K562 (cell line): ENCODE data around the gene PSORS1C2. TPM values are rescaled to one million over a fixed set of nuclear protein-coding genes. Genes with fewer than 3 reads are reported as not detected.
"Not testable (repeated sequence)": the region's sequence is repeated elsewhere in the genome, so short reads cannot be mapped to it uniquely, and the experiment has no call there.

Source experiments
- ATAC-seq: fragments of 200-7000 bp; cut with Tn5 transposase; 3 replicates; pipeline ENCODE4 v1.9.1; 2020; ENCODE audit warnings: moderate library complexity
- BruUV-seq: library from RNA; stranded (reverse); fragments of 400-500 nt; replicated peaks from 2 replicates; lab custom pipeline; 2021; lab: Mats Ljungman, UMichigan
- CTCF ChIA-PET: fragments of 300-600 bp; formaldehyde crosslinking; extraction: SDS; loops from one replicate; lab custom pipeline; 2021; ENCODE audit warnings: low intra/inter-chr PET ratio; lab: Yijun Ruan, JAX
- POLR2A ChIA-PET: fragments of 300-600, 350-650 bp; sonication (Branson Sonifier 250); formaldehyde crosslinking; extraction: SDS; loops from one replicate; lab custom pipeline; 2021; ENCODE audit warnings: antibody characterized with exemption, inconsistent platforms; lab: Yijun Ruan, JAX
- DNase-seq, 4 experiments: peaks; one replicate each; pipeline versions ENCODE4 v3.0.0 to v3.0.0-alpha.2; 2011 to 2018; ENCODE audit warnings: low spot score in 3 of 4, mixed read lengths in 3 of 4; ENCODE audit errors: extremely low read depth in 1 of 4
- FAIRE-seq: peaks from 2 replicates; lab custom pipeline; 2011; peaks lifted over from hg19 to GRCh38; lab: Jason Lieb, UNC
- H2AFZ ChIP-seq: 2 replicates; pipeline ENCODE4 v1.6.0; 2011; ENCODE audit warnings: low read depth, low read length, control low read depth, inconsistent platforms
- H3K27ac ChIP-seq: fragments of 200-600 bp; 3 replicates; pipeline ENCODE4 v1.8.0; 2011; ENCODE audit warnings: low read depth, mild to moderate bottlenecking, control low read depth, inconsistent platforms, low read length, moderate library complexity, mixed read lengths; ENCODE audit errors: extremely low read depth
- H3K27me3 ChIP-seq, 2 experiments: fragments of 300-600 bp in 1 of 2; 2 replicates in 1 of 2; 3 replicates in 1 of 2; pipeline versions ENCODE4 v1.6.0 to v1.8.0; 2011; ENCODE audit warnings: inconsistent platforms in 2 of 2, low read length in 2 of 2, mild to moderate bottlenecking in 1 of 2, mixed read lengths in 1 of 2, moderate library complexity in 1 of 2; ENCODE audit not compliant: control insufficient read depth in 2 of 2, insufficient read depth in 2 of 2
- H3K36me3 ChIP-seq: fragments of 300-600 bp; 3 replicates; pipeline ENCODE4 v1.8.0; 2011; ENCODE audit warnings: mild to moderate bottlenecking, low read length, inconsistent platforms; ENCODE audit not compliant: control insufficient read depth, insufficient read depth
- H3K4me1 ChIP-seq, 2 experiments: fragments of 200-600 bp in 1 of 2; replicated peaks in 1 of 2; 2 replicates in 1 of 2; 3 replicates in 1 of 2; pipeline versions ENCODE4 v1.5.1 to v1.8.0; 2011; ENCODE audit warnings: inconsistent platforms in 2 of 2, low read length in 2 of 2, mild to moderate bottlenecking in 1 of 2, mixed read lengths in 1 of 2, moderate library complexity in 1 of 2; ENCODE audit not compliant: control insufficient read depth in 2 of 2, insufficient read depth in 2 of 2
- H3K4me2 ChIP-seq: 2 replicates; pipeline ENCODE4 v1.6.1; 2011; ENCODE audit warnings: low read length, control low read depth, inconsistent platforms, mixed read lengths; ENCODE audit not compliant: insufficient read depth
- H3K4me3 ChIP-seq: fragments of 200-600 bp; sonication (generic), shearing (Covaris generic); 2 replicates; pipeline ENCODE4 v1.5.1; 2016; ENCODE audit warnings: control low read depth, inconsistent platforms
- H3K79me2 ChIP-seq: fragments of 200-600 bp; 3 replicates; pipeline ENCODE4 v1.8.0; 2011; ENCODE audit warnings: low read length, inconsistent platforms; ENCODE audit not compliant: control insufficient read depth, insufficient read depth
- H3K9ac ChIP-seq, 2 experiments: 2 replicates each; pipeline versions ENCODE4 v1.6.0 to v1.6.1; 2011; ENCODE audit warnings: low read depth in 2 of 2, low read length in 2 of 2, control low read depth in 1 of 2, inconsistent platforms in 1 of 2, mild to moderate bottlenecking in 1 of 2, mixed read lengths in 1 of 2; ENCODE audit not compliant: insufficient read depth in 1 of 2
- H3K9me1 ChIP-seq: one replicate; pipeline ENCODE4 v1.6.0; 2011; ENCODE audit warnings: inconsistent platforms, mild to moderate bottlenecking, low read length, moderate library complexity; ENCODE audit not compliant: control insufficient read depth, insufficient read depth
- H3K9me3 ChIP-seq: replicated peaks from 2 replicates; pipeline ENCODE4 v1.5.1; 2011; ENCODE audit warnings: low read depth, low read length, inconsistent platforms; ENCODE audit not compliant: control insufficient read depth, insufficient read depth
- H4K20me1 ChIP-seq: replicated peaks from 2 replicates; pipeline ENCODE4 v1.6.1; 2011; ENCODE audit warnings: low read length, inconsistent platforms, mixed read lengths; ENCODE audit not compliant: control insufficient read depth, insufficient read depth
- BRD9 ChIP-seq: fragments of 450-650 bp; IDR thresholded peaks from 2 replicates; pipeline ENCODE4 v1.6.1; 2018; ENCODE audit warnings: low read depth; ENCODE audit not compliant: partially characterized antibody
- FOSL1 ChIP-seq: fragments of 200-800 bp; sonication (Bioruptor generic); conservative IDR thresholded peaks from 2 replicates; pipeline ENCODE4 v1.6.1; 2016; ENCODE audit warnings: missing genetic modification characterization, missing compliant biosample characterization
- HDAC6 ChIP-seq: IDR thresholded peaks from 2 replicates; pipeline ENCODE4 v1.6.1; 2012; ENCODE audit warnings: low read depth, mild to moderate bottlenecking, control low read depth, inconsistent platforms, low read length, moderate library complexity
- IFI16 ChIP-seq: fragments of 250-450 bp; sonication (Bioruptor Pico); IDR thresholded peaks from 2 replicates; pipeline ENCODE4 v2.1.2; 2022; ENCODE audit warnings: mild to moderate bottlenecking, inconsistent platforms
- JUN ChIP-seq, 2 experiments: sonication (generic) in 1 of 2; formaldehyde crosslinking in 1 of 2; IDR thresholded peaks; 2 replicates each; pipeline versions ENCODE4 v1.6.1 to v1.8.0; 2012 to 2022; ENCODE audit warnings: borderline replicate concordance in 2 of 2, mild to moderate bottlenecking in 2 of 2, improper control_type of control experiment in 1 of 2, low read depth in 1 of 2, low read length in 1 of 2, missing genetic modification reagents in 1 of 2
- KLF10 ChIP-seq: fragments of 250-450 bp; sonication (Bioruptor Pico); IDR thresholded peaks from 2 replicates; pipeline ENCODE4 v1.6.1; 2021; ENCODE audit warnings: matching md5 sums
- MXD1 ChIP-seq: fragments of 250-450 bp; sonication (Bioruptor Pico); IDR thresholded peaks from 2 replicates; pipeline ENCODE4 v1.8.0; 2021; ENCODE audit warnings: borderline replicate concordance, mild to moderate bottlenecking, moderate library complexity; ENCODE audit not compliant: poor library complexity, severe bottlenecking
- NR3C1 ChIP-seq: sonication (generic); formaldehyde crosslinking; IDR thresholded peaks from 2 replicates; pipeline ENCODE4 v1.8.1; 2022; ENCODE audit warnings: missing genetic modification reagents
- OTX1 ChIP-seq: fragments of 450-650 bp; formaldehyde crosslinking; IDR thresholded peaks from 2 replicates; pipeline ENCODE4 v1.4.0; 2022; ENCODE audit warnings: mild to moderate bottlenecking
- PHB ChIP-seq: fragments of 250-450 bp; sonication (Bioruptor Pico); IDR thresholded peaks from 2 replicates; pipeline ENCODE4 v1.5.0; 2021
- SMARCA4 ChIP-seq: fragments of 450-650 bp; IDR thresholded peaks from 2 replicates; pipeline ENCODE4 v1.6.1; 2016
- TBL1XR1 ChIP-seq, 2 experiments: IDR thresholded peaks; 2 replicates each; pipeline ENCODE4 v1.6.1; 2012; ENCODE audit warnings: improper control_type of control experiment in 2 of 2, low read length in 2 of 2, mild to moderate bottlenecking in 1 of 2
- ZBTB17 ChIP-seq: fragments of 450-650 bp; formaldehyde crosslinking; IDR thresholded peaks from 2 replicates; pipeline ENCODE4 v1.4.0; 2020; ENCODE audit warnings: mild to moderate bottlenecking
- WGBS: fragments of 100-300 bp; shearing (Covaris generic); methylation state at CpG from one replicate; pipeline ENCODE4 v1.1.6; 2016; ENCODE audit warnings: low coverage, mixed read lengths; ENCODE audit not compliant: insufficient coverage; ENCODE audit errors: missing lambda C conversion rate; 5-methylcytosine and 5-hydroxymethylcytosine counted together
- in situ Hi-C: fragments of 300-500 bp; cut with MboI; formaldehyde crosslinking; loops from 4 replicates; pipeline ENCODE4 v1.15.0; 2018; ENCODE audit warnings: inconsistent platforms, mixed read lengths
- intact Hi-C: fragments of 100-400 bp; cut with micrococcal nuclease; formaldehyde crosslinking; loops from 2 replicates; pipeline ENCODE4 v1.14.2; 2022
- polyA plus RNA-seq, 8 experiments: library from polyadenylated mRNA; depleted of rRNA in 4 of 8; stranded (reverse) in 5 of 8; unstranded in 3 of 8; fragments of >200 nt; fragmentation: Nextera tagmentation in 2 of 8; fragmentation: Illumina TruSeq in 1 of 8; extraction: Ambion mirVana in 2 of 8; extraction: Trizol in 1 of 8; gene quantifications; 2 replicates each; pipeline versions ENCODE4 v1.2.1 to v1.2.3, GENCODE V29; 2011 to 2014; ENCODE audit warnings: inconsistent platforms in 1 of 8, missing spikeins in 1 of 8
- total RNA-seq, 7 experiments: library from RNA; depleted of rRNA in 6 of 7; stranded (reverse); fragments of >200 nt in 6 of 7; fragmentation: Illumina TruSeq in 2 of 7; extraction: Trizol in 2 of 7; gene quantifications; 2 replicates each; pipeline versions ENCODE4 v1.2.1 to v1.2.3, GENCODE V29; 2011 to 2021; ENCODE audit warnings: low replicate concordance in 1 of 7

Gene PSORS1C2
- total and polyA plus RNA-seq, 9 of the 15 experiments (the other 6 are each of a cell fraction or from before 2014, with no cell fraction given), result not detected

- 71% methylated on average over 21 of the region's 23 CpGs for WGBS
- peak overlapping the region; percentile 33; the same call in 1 of the 2 replicates for H3K4me2 ChIP-seq
These were observed 31.2 kb upstream of the PSORS1C2 start for GRCh38 chr6:31169858-31170599.

GRCh38 chr6:31169123-31169857 lies 30.4 kb upstream of the PSORS1C2 start:
- ATAC-seq (peak; percentile 65), DNase-seq (peak; percentile 33 to 46 (median 44)), FAIRE-seq (peak; percentile 89)
- H2AFZ ChIP-seq, result peak overlapping the region; percentile 64
- no peaks in the 10 kb centered on the region for H3K79me2 ChIP-seq
- no peaks in the 10 kb centered on the region for H4K20me1 ChIP-seq
- WGBS, result 24% methylated on average over 10 of the region's 10 CpGs
- in situ Hi-C loops, result no loop called here
- no peaks in the 10 kb centered on the region for H3K9me1 ChIP-seq
- H3K4me1 ChIP-seq, result peaks cover 18 to 26% of the 10 kb centered on the region in 2 experiments
- H3K27ac ChIP-seq, result no peak overlapping the region; the same call in 2 of the 3 replicates
- no peaks in the 10 kb centered on the region for H3K9me3 ChIP-seq
- H3K27me3 ChIP-seq, result no peaks in the 10 kb centered on the region
- H3K36me3 ChIP-seq, result no peaks in the 10 kb centered on the region
- ChIA-PET CTCF (no interaction called here), POLR2A (interaction anchor here (0.6 to 2.0 kb wide), 12 partner anchors 9 to 1630 kb away, joined by 3 to 7 read pairs (median 4); partner anchors contain the start of genes MICA and TCF19)
- intact Hi-C loops, result no loop called here
- BruUV-seq, result no TSS peak
- H3K9ac ChIP-seq, result peak overlapping the region in 1 of 2 experiments; percentile 82; a peak in 2 of 4 replicates
- peak overlapping the region; percentile 33; the same call in 1 of the 2 replicates for H3K4me2 ChIP-seq
- H3K4me3 ChIP-seq, result no peak overlapping the region
- TF ChIP-seq TBL1XR1 (IDR thresholded peaks at IDR 0.05; ENCODE audit: low read length in 2 of 2) (no peak), BRD9 (no peak), NR3C1 (CRISPR knock-in tag) (no peak), OTX1 (CRISPR knock-in tag) (0 out of 2 replicates have a peak, but pooled peaks have one; percentile 7), JUN (IDR thresholded peaks at IDR 0.05; ENCODE audit: borderline replicate concordance, low read depth, low read length) (no peak), JUN (CRISPR knock-in tag; IDR thresholded peaks at IDR 0.05; ENCODE audit: borderline replicate concordance) (no peak), FOSL1 (0 out of 2 replicates have a peak, but pooled peaks have one; percentile 22), IFI16 (no peak), PHB (CRISPR knock-in tag) (0 out of 2 replicates have a peak, but pooled peaks have one; percentile 35), HDAC6 (no peak), MXD1 (CRISPR knock-in tag) (no peak), ZBTB17 (no peak), KLF10 (no peak)

More at GRCh38 chr6:31169858-31170599, 31.2 kb upstream of the PSORS1C2 start:
- H3K79me2 ChIP-seq, FAIRE-seq, H3K9me3 ChIP-seq, H3K27ac ChIP-seq, CTCF ChIA-PET, H3K27me3 ChIP-seq, H3K4me3 ChIP-seq, in situ Hi-C loops, DNase-seq, H3K9me1 ChIP-seq, intact Hi-C loops, H3K36me3 ChIP-seq, BruUV-seq, H4K20me1 ChIP-seq: not testable (repeated sequence)
- ATAC-seq, result peak; percentile 36
- peaks cover 18 to 26% of the 10 kb centered on the region in 2 experiments for H3K4me1 ChIP-seq
- POLR2A ChIA-PET, result interaction anchor here (0.6 to 1.6 kb wide), 9 partner anchors 8 to 1630 kb away, joined by 3 to 7 read pairs (median 3); partner anchors contain the start of gene TCF19
- H3K9ac ChIP-seq, result peak overlapping the region in 1 of 2 experiments; percentile 82; a peak in 2 of 4 replicates
- peak overlapping the region; percentile 64 for H2AFZ ChIP-seq
- TF ChIP-seq SMARCA4, result 0 out of 2 replicates have a peak, but pooled peaks have one; percentile 3
